ENCODE data around the gene CERS6. TPM values are rescaled to one million over a fixed set of nuclear protein-coding genes. Genes with fewer than 3 reads are reported as not detected.

The CERS6 gene
- total RNA-seq, 1 experiment from 2014 or later: 14.0 TPM

GRCh38 chr2:168454737-168455644 is 1.1 kb upstream of the CERS6 start:
- no peak overlapping the region for H3K4me3 ChIP-seq (ENCODE audit: insufficient read depth, low read depth, low read length)
- H3K36me3 ChIP-seq (replicated peaks; ENCODE audit: control insufficient read depth, insufficient read depth, low read length): no peaks in the 10 kb centered on the region
- peaks cover 6% of the 10 kb centered on the region for H3K27me3 ChIP-seq (ENCODE audit: control insufficient read depth, insufficient read depth, low read length)
- DNase-seq: no peak

GRCh38 chr2:168456521-168457189 is 583 bp downstream of the CERS6 start:
- H3K27me3 ChIP-seq (ENCODE audit: control insufficient read depth, insufficient read depth, low read length): peaks cover 6% of the 10 kb centered on the region
- no peaks in the 10 kb centered on the region for H3K36me3 ChIP-seq (replicated peaks; ENCODE audit: control insufficient read depth, insufficient read depth, low read length)
- H3K4me3 ChIP-seq (ENCODE audit: insufficient read depth, low read depth, low read length): peak overlapping the region; percentile 94
- DNase-seq: peak; percentile 81

GRCh38 chr2:168457190-168457895 is 1.3 kb downstream of the CERS6 start:
- peaks cover 6% of the 10 kb centered on the region for H3K27me3 ChIP-seq (ENCODE audit: control insufficient read depth, insufficient read depth, low read length)
- no peak for DNase-seq
- no peaks in the 10 kb centered on the region for H3K36me3 ChIP-seq (replicated peaks; ENCODE audit: control insufficient read depth, insufficient read depth, low read length)
- H3K4me3 ChIP-seq (ENCODE audit: insufficient read depth, low read depth, low read length): peak overlapping the region; percentile 94

GRCh38 chr2:168458139-168458538 is 2.1 kb downstream of the CERS6 start:
- Histone ChIP-seq H3K27me3 (ENCODE audit: control insufficient read depth, insufficient read depth, low read length) (peaks cover 6% of the 10 kb centered on the region), H3K36me3 (replicated peaks; ENCODE audit: control insufficient read depth, insufficient read depth, low read length) (no peaks in the 10 kb centered on the region), H3K4me3 (ENCODE audit: insufficient read depth, low read depth, low read length) (no peak overlapping the region)
- no peak for DNase-seq

- DNase-seq: no peak
- no peak overlapping the region for H3K4me3 ChIP-seq (ENCODE audit: insufficient read depth, low read depth, low read length)
Observed at GRCh38 chr2:168459256-168459655, 3.2 kb downstream of the CERS6 start.

GRCh38 chr2:168460571-168460970 is 4.5 kb downstream of the CERS6 start:
- Histone ChIP-seq H3K27me3 (ENCODE audit: control insufficient read depth, insufficient read depth, low read length) (peaks cover 6% of the 10 kb centered on the region), H3K36me3 (replicated peaks; ENCODE audit: control insufficient read depth, insufficient read depth, low read length) (no peaks in the 10 kb centered on the region), H3K4me3 (ENCODE audit: insufficient read depth, low read depth, low read length) (no peak overlapping the region)
- DNase-seq: no peak

More at GRCh38 chr2:168459256-168459655, 3.2 kb downstream of the CERS6 start:
- H3K36me3 ChIP-seq (replicated peaks; ENCODE audit: control insufficient read depth, insufficient read depth, low read length): no peaks in the 10 kb centered on the region
- peaks cover 6% of the 10 kb centered on the region for H3K27me3 ChIP-seq (ENCODE audit: control insufficient read depth, insufficient read depth, low read length)

- peaks cover 6% of the 10 kb centered on the region for H3K27me3 ChIP-seq (ENCODE audit: control insufficient read depth, insufficient read depth, low read length)
- H3K36me3 ChIP-seq (replicated peaks; ENCODE audit: control insufficient read depth, insufficient read depth, low read length): no peaks in the 10 kb centered on the region
- no peak overlapping the region for H3K4me3 ChIP-seq (ENCODE audit: insufficient read depth, low read depth, low read length)
- no peak for DNase-seq
Observed at GRCh38 chr2:168461178-168461941, 5.3 kb downstream of the CERS6 start.

GRCh38 chr2:168461942-168462331 is 5.9 kb downstream of the CERS6 start:
- DNase-seq: no peak

GRCh38 chr2:168462543-168463045 is 6.5 kb downstream of the CERS6 start:
- no peak for DNase-seq
- Histone ChIP-seq H3K4me3 (ENCODE audit: insufficient read depth, low read depth, low read length) (no peak overlapping the region), H3K36me3 (replicated peaks; ENCODE audit: control insufficient read depth, insufficient read depth, low read length) (no peaks in the 10 kb centered on the region), H3K27me3 (ENCODE audit: control insufficient read depth, insufficient read depth, low read length) (no peaks in the 10 kb centered on the region)

More at GRCh38 chr2:168461942-168462331, 5.9 kb downstream of the CERS6 start:
- Histone ChIP-seq H3K36me3 (replicated peaks; ENCODE audit: control insufficient read depth, insufficient read depth, low read length) (no peaks in the 10 kb centered on the region), H3K27me3 (ENCODE audit: control insufficient read depth, insufficient read depth, low read length) (peaks cover 4% of the 10 kb centered on the region), H3K4me3 (ENCODE audit: insufficient read depth, low read depth, low read length) (no peak overlapping the region)

- no peak overlapping the region for H3K4me3 ChIP-seq (ENCODE audit: insufficient read depth, low read depth, low read length)
- no peak for DNase-seq
- no peaks in the 10 kb centered on the region for H3K36me3 ChIP-seq (replicated peaks; ENCODE audit: control insufficient read depth, insufficient read depth, low read length)
Observed at GRCh38 chr2:168465594-168465993, 9.5 kb downstream of the CERS6 start.

GRCh38 chr2:168466190-168466737 is 10.2 kb downstream of the CERS6 start:
- no peaks in the 10 kb centered on the region; the same call in 1 of the 2 replicates for H3K27me3 ChIP-seq (ENCODE audit: control insufficient read depth, insufficient read depth, low read length)
- no peaks in the 10 kb centered on the region for H3K36me3 ChIP-seq (replicated peaks; ENCODE audit: control insufficient read depth, insufficient read depth, low read length)
- no peak overlapping the region for H3K4me3 ChIP-seq (ENCODE audit: insufficient read depth, low read depth, low read length)
- DNase-seq: no peak

More at GRCh38 chr2:168465594-168465993, 9.5 kb downstream of the CERS6 start:
- no peaks in the 10 kb centered on the region for H3K27me3 ChIP-seq (ENCODE audit: control insufficient read depth, insufficient read depth, low read length)

- Histone ChIP-seq H3K27me3 (ENCODE audit: control insufficient read depth, insufficient read depth, low read length) (no peaks in the 10 kb centered on the region; the same call in 1 of the 2 replicates), H3K36me3 (replicated peaks; ENCODE audit: control insufficient read depth, insufficient read depth, low read length) (no peaks in the 10 kb centered on the region), H3K4me3 (ENCODE audit: insufficient read depth, low read depth, low read length) (no peak overlapping the region)
- DNase-seq: no peak
Observed at GRCh38 chr2:168466834-168467565, 10.9 kb downstream of the CERS6 start.

- Histone ChIP-seq H3K27me3 (ENCODE audit: control insufficient read depth, insufficient read depth, low read length) (no peaks in the 10 kb centered on the region; the same call in 1 of the 2 replicates), H3K4me3 (ENCODE audit: insufficient read depth, low read depth, low read length) (no peak overlapping the region), H3K36me3 (replicated peaks; ENCODE audit: control insufficient read depth, insufficient read depth, low read length) (no peaks in the 10 kb centered on the region)
- DNase-seq: no peak
Observed at GRCh38 chr2:168467729-168468128, 11.7 kb downstream of the CERS6 start.

Measured in H7 (cell line).